ENCODE data around the gene PDE8A. TPM values are rescaled to one million over a fixed set of nuclear protein-coding genes. Genes with fewer than 3 reads are reported as not detected.

The PDE8A gene
- total RNA-seq, 4 donors from 2014 or later = 49.4 to 108 (median 64.3) TPM

DNA sequence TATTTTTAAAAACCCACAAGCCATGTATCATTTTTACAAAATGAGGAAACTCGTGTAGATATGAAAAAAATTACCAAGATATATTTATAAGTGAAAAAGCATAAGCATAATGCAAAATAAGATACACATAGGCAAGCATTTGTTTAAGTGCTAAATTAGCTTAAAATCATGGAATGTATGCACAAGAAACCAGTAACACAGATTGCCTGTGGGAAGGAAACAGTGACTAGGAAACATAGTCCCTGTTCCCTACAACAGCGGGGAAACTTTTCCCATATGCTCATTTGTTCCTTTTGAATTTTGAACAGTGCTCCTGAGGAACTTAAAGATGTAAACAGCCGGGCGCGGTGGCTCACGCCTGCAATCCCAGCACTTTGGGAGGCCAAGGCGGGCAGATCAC, 169.5 kb downstream of the PDE8A start:
- Histone ChIP-seq H3K27me3 (no peaks in the 10 kb centered on the region), H3K27ac (no peak overlapping the region), H3K4me1 (peaks cover 0 to 13% (median 1%) of the 10 kb centered on the region in 4 donors), H3K9me3 (no peaks in the 10 kb centered on the region), H3K36me3 (no peaks in the 10 kb centered on the region), H3K4me3 (no peak overlapping the region)
- WGBS, 2 donors = 89 to 91% methylated on average over 7 of the region's 7 CpGs
- TF ChIP-seq POLR2A (IDR thresholded peaks at IDR 0.05) (no peak), EP300 (IDR thresholded peaks at IDR 0.05) (no peak)
- TF ChIP-seq, protein P1, sequence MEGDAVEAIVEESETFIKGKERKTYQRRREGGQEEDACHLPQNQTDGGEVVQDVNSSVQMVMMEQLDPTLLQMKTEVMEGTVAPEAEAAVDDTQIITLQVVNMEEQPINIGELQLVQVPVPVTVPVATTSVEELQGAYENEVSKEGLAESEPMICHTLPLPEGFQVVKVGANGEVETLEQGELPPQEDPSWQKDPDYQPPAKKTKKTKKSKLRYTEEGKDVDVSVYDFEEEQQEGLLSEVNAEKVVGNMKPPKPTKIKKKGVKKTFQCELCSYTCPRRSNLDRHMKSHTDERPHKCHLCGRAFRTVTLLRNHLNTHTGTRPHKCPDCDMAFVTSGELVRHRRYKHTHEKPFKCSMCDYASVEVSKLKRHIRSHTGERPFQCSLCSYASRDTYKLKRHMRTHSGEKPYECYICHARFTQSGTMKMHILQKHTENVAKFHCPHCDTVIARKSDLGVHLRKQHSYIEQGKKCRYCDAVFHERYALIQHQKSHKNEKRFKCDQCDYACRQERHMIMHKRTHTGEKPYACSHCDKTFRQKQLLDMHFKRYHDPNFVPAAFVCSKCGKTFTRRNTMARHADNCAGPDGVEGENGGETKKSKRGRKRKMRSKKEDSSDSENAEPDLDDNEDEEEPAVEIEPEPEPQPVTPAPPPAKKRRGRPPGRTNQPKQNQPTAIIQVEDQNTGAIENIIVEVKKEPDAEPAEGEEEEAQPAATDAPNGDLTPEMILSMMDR (IDR thresholded peaks at IDR 0.05) = no peak
- no peak for DNase-seq (ENCODE audit: low spot score in 2 of 2)

GRCh38 chr15:85151861-85152260, 170.2 kb downstream of the PDE8A start:
- H3K27ac ChIP-seq = no peak overlapping the region
- no peaks in the 10 kb centered on the region for H3K9me3 ChIP-seq
- TF ChIP-seq, protein P1 (IDR thresholded peaks at IDR 0.05) = no peak
- TF ChIP-seq POLR2A (IDR thresholded peaks at IDR 0.05) (no peak), EP300 (IDR thresholded peaks at IDR 0.05) (no peak)
- no peaks in the 10 kb centered on the region for H3K36me3 ChIP-seq
- no peaks in the 10 kb centered on the region for H3K27me3 ChIP-seq
- 82 to 86% methylated on average over 3 of the region's 3 CpGs for WGBS, 2 donors
- peaks cover 0 to 13% (median 1%) of the 10 kb centered on the region in 4 donors for H3K4me1 ChIP-seq
- H3K4me3 ChIP-seq = no peak overlapping the region
- no peak for DNase-seq (ENCODE audit: low spot score in 2 of 2)

- 64 to 76% methylated on average over 2 of the region's 2 CpGs for WGBS, 2 donors
- Histone ChIP-seq H3K36me3 (no peaks in the 10 kb centered on the region), H3K4me3 (no peak overlapping the region), H3K4me1 (peaks cover 0 to 13% (median 1%) of the 10 kb centered on the region in 4 donors), H3K27ac (no peak overlapping the region), H3K9me3 (no peaks in the 10 kb centered on the region), H3K27me3 (no peaks in the 10 kb centered on the region)
- DNase-seq (ENCODE audit: low spot score in 2 of 2) = no peak
- TF ChIP-seq, protein P1 (IDR thresholded peaks at IDR 0.05) = no peak
- no peak for TF ChIP-seq EP300 (IDR thresholded peaks at IDR 0.05)
- TF ChIP-seq POLR2A (IDR thresholded peaks at IDR 0.05) = no peak
Measured at GRCh38 chr15:85154061-85154460, 172.4 kb downstream of the PDE8A start.

DNA sequence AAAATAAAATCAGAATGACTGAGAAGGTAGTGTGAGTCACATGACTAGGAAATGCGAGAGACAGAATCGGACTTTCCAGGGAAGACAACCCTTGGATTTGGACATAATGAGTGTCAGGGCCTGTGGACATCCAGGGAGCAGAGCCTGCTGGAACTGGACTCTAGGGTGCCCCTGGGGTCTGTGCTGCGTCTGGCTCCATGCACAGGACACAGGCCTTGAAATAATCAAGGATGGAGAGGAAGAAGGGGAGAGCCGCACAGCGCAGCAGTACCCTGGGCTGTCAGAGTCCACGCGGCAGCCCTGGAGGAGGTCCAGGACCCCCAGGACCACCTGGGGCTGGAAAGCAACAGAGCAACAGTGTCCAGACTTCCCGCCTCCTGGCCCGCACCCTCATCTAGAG, 173.7 kb downstream of the PDE8A start:
- Histone ChIP-seq H3K9me3 (no peaks in the 10 kb centered on the region), H3K4me1 (peaks cover 0 to 4% (median 1%) of the 10 kb centered on the region in 4 donors), H3K27me3 (no peaks in the 10 kb centered on the region), H3K27ac (no peak overlapping the region), H3K4me3 (no peak overlapping the region), H3K36me3 (no peaks in the 10 kb centered on the region)
- WGBS, 2 donors = 63 to 78% methylated on average over 9 of the region's 9 CpGs
- no peak for DNase-seq (ENCODE audit: low spot score in 2 of 2)
- TF ChIP-seq, protein P1 (IDR thresholded peaks at IDR 0.05) = no peak
- TF ChIP-seq EP300 (IDR thresholded peaks at IDR 0.05) (no peak), POLR2A (IDR thresholded peaks at IDR 0.05) (no peak)

DNA sequence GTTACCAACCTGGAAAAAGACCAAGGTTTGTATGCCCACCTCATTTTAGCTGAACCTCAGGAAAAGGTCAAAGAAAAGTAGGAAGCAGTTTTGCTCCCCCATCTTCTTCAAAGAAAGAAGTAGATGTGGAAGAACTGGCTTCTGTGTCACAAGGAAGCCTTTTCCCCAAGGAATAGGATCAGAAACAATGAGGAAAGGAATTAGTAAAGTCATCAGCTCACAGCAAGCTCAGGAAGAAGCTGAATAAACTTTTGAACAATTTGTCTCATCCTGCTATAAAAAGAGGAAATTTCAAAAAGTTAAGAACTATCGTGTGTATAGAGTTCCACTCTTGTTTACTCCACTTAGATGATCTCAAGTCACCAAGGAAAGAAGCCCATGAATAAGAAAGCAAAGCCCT, 174.2 kb downstream of the PDE8A start:
- TF ChIP-seq EP300 (IDR thresholded peaks at IDR 0.05) = no peak
- TF ChIP-seq, protein P1 (IDR thresholded peaks at IDR 0.05) = no peak
- TF ChIP-seq POLR2A (IDR thresholded peaks at IDR 0.05) = no peak
- no peak for DNase-seq (ENCODE audit: low spot score in 2 of 2)
- WGBS, 2 donors = 50 to 59% methylated on average over 1 of the region's 1 CpG
- Histone ChIP-seq H3K27me3 (no peaks in the 10 kb centered on the region), H3K4me1 (no peaks in the 10 kb centered on the region), H3K27ac (no peak overlapping the region), H3K4me3 (no peak overlapping the region), H3K9me3 (no peaks in the 10 kb centered on the region), H3K36me3 (no peaks in the 10 kb centered on the region)

All from tibial nerve (tissue), 4 donors.